GM23248 (cell line): ENCODE data around the gene APOL3.

ENCODE experiments used
- EZH2 ChIP-seq: fragments of 200-600 bp; sonication (generic); IDR thresholded peaks from 2 replicates; pipeline ENCODE4 v1.6.1; 2018; ENCODE audit warnings: antibody characterized with exemption, mild to moderate bottlenecking; ENCODE audit not compliant: insufficient read depth, poor library complexity, severe bottlenecking
- EZH2phosphoT487 ChIP-seq: fragments of 200-600 bp; sonication (generic); IDR thresholded peaks from 2 replicates; pipeline ENCODE4 v1.6.1; 2018; ENCODE audit warnings: antibody characterized with exemption, moderate library complexity, mild to moderate bottlenecking, low read depth; ENCODE audit not compliant: insufficient read depth

GRCh38 chr22:36149441-36149840 lies 11.1 kb downstream of the APOL3 start:
- TF ChIP-seq EZH2 (no peak), EZH2phosphoT487 (no peak)
